Astrocyte of the cerebellum (primary cell): ENCODE data around the gene BANF1.
A peak's percentile ranks its signal among the peaks of the same experiment; 100 is the strongest.

Source experiments
- DNase-seq: peaks from one replicate; pipeline ENCODE4 v3.0.0-alpha.2; 2011; ENCODE audit warnings: low read depth
- H3K4me3 ChIP-seq: 2 replicates; pipeline ENCODE4 v1.5.1; 2011; ENCODE audit warnings: mild to moderate bottlenecking, low read depth, low read length, moderate library complexity
- CTCF ChIP-seq: IDR thresholded peaks from 2 replicates; pipeline ENCODE4 v1.5.1; 2012; ENCODE audit warnings: low read length, low read depth, moderate library complexity, mild to moderate bottlenecking; ENCODE audit errors: missing control alignments
- in situ Hi-C: cut with HindIII; loops from 2 replicates; pipeline ENCODE4 v1.10.0; 2017; ENCODE audit warnings: low sequenced_read_pairs

The BANF1 gene

DNA sequence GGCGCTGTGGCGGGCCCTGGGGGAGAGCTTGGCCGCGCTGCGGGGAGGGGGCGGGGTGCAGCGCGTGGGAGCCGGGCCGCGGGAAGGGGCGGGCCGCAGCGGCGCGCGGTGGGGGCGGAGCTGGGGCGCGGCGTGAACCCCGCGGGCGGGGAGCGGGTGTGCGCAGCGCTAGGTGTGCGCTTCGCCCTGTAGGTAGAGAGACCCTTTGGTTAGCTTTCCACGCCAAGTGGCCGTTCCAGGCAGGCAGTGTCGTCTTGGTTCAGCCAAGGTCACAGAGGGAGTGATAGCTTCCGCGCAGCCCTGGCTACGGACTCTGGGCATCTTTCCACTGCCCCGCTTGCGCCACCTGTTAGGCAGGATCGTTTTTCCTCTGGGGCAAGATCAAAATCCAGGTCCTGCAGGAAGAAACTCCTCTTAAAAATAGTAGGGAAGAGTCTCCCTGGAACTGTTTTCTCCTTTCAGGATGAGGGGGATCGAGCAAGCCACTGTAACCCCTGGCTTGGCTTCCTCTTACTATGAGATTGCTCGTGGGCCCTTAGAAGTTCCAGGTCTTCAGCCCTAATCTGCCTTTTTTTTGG is 434 bp downstream of the BANF1 start:
- in situ Hi-C loops, result no loop called here
- H3K4me3 ChIP-seq, result peak overlapping the region; percentile 73
- TF ChIP-seq CTCF, result peak; percentile 39
- peak; percentile 16 for DNase-seq

DNA sequence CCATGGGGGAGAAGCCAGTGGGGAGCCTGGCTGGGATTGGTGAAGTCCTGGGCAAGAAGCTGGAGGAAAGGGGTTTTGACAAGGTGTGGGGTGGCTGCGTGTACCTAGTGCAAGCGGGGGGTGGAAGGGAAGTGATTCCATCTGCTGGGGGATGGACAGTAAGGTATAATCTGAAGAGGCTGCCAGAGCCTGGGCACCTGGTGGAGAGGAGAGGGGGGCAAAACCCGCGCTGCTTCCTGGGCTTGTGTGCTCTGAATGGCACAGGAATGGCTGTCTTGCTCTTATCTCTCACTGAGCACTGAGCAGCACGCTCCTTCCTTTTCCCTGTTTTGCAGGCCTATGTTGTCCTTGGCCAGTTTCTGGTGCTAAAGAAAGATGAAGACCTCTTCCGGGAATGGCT is 988 bp downstream of the BANF1 start:
- DNase-seq, result no peak
- TF ChIP-seq CTCF, result no peak
- peak overlapping the region; percentile 73 for H3K4me3 ChIP-seq
- in situ Hi-C loops, result no loop called here

DNA sequence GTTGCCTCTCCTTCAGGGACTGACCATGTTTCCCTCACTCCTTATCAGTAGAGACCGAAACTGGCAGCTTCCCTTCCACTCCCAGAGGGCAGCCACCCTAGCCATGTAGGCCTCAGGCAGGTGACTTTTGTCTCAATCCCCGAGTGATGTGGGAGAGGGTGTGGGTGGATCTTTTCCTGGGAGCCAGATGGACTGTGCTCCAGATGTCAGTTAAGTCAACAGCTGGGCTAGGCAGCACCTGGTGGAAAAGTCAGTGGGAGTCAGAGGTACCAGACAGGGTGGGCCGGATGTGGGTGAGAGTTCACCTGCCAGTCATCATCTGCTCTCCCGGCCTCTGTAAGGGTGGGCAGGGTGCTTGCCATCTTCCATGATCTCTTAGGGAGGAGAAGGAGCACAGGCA is 1.9 kb downstream of the BANF1 start:
- in situ Hi-C loops, result no loop called here
- TF ChIP-seq CTCF, result no peak
- DNase-seq, result no peak
- H3K4me3 ChIP-seq, result no peak overlapping the region

DNA sequence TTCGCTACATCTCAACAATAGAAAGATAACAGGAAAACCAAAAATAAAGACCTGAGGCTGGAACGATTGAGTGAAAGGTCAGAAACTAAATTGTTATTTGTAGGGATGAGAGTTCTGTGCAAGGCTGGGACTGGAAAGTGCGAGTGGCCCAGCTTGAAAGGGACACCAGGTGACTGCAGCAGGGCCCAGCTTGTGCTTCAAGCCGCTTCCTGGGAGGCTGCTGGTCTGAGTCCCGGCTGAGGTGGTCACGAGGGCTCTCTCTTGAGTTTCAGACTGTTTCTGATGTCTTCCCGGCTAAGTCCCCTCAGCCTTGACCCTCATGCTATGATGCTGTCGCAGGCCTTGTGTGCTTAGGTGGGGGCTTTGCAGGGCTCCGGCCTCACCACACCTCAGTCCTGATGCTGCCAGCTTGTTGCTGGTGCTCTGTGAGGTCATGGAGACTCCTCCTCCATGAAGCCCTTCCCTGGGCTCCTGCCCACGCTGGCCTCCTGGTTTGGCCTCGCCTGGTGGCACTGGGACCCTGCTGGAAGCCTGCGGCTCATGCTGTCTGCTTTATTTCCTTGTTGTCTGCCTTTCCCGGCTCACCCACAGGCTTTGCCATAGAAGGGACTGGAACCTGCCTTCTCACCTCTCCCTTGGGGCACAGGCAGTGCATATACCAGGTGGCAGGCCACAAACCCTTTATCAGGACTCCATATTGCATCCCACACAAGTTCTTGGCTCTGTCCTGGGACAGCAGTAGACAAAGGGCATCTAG is 4.0 kb downstream of the BANF1 start:
- in situ Hi-C loops, result no loop called here
- TF ChIP-seq CTCF, result no peak

DNA sequence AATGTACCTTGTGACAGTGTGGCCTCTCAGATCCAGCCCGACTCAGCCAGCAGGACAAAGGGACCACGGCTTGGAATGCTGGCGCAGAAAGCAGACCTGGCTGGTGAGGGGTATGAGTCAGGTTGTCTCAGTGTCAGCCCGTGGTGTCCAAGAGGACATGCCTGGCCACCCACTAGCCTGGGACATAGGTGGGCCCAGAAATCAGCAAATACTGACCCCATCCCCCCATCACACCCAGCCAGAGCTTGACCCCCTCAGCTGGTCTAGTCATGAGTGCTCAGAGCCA is 4.5 kb downstream of the BANF1 start:
- TF ChIP-seq CTCF, result no peak
- in situ Hi-C loops, result no loop called here
- no peak for DNase-seq
- H3K4me3 ChIP-seq, result no peak overlapping the region

More for the DNA sequence above, 4.0 kb downstream of the BANF1 start:
- H3K4me3 ChIP-seq, result no peak overlapping the region
- no peak for DNase-seq

GRCh38 chr11:66007201-66007634 is 4.9 kb downstream of the BANF1 start:
- no peak overlapping the region for H3K4me3 ChIP-seq
- TF ChIP-seq CTCF, result no peak
- no peak for DNase-seq
- in situ Hi-C loops, result no loop called here
